HCEC 1CT (cell line): ENCODE data around the gene HTRA3.
A peak's percentile ranks its signal among the peaks of the same experiment; 100 is the strongest.

Experiments used
- DNase-seq: peaks from one replicate; pipeline ENCODE4 v3.0.0-alpha.2; 2017

The HTRA3 gene

DNA sequence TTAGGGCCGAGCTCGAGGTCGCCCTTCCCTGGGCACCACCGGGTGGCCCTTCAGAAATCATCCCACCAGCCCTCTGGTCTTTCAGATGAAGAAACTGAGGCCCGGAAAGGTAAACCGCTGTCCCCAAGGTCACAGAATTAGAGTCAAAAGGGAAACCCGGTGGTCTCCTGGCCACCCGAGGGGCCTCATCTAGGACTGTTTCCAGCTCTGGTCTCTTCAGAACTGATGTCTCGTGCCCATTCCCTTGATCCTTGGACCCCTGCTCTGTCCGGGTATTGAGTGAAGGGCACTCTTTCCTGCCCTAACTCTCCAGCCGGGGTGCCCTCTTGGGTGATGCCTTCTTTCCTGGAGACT is 841 bp downstream of the HTRA3 start:
- DNase-seq: no peak

DNA sequence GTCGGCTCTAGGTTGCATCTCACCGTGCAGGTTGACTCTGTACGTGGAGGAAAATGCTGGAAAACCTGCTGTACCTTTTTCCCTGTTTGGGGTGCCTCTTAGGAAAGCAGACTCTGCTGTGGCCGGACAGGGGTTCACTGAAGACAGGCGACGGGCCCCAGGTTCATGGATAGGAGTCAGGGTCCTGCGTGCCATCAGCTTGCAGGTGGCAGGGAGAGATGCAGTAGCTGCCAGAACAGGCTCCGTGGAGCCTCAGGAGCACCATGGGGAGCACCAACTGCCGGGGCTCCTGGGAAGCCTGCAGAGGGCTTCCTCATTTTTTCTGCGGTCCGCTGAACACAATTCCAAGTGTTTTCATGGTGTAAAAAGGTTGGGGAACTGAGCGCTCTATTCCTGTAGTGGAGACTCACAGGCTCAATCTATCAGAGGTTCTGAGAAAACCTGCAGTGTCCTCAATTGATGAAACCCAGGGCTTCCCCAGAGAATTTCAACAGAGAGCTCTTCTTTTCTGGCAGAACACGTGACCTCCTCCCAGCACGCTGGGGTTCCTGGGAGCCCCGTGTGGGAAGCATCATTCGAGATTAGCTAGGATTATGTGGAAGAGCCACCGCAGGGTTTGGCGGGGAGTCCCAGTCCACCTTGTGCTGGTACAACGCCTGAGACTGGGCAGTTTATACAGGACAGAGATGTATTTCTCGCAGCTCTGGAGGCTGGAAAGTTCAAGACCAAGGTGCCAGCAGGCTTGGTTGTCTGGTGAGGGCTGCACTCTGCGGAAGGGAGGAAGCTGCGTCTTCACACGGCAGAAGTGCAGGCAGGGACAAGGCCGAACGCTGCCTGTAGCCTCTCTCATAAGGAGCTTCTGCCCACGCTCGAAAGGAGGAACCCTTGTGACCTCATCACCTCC is 1.6 kb downstream of the HTRA3 start:
- DNase-seq: peak; percentile 11

DNA sequence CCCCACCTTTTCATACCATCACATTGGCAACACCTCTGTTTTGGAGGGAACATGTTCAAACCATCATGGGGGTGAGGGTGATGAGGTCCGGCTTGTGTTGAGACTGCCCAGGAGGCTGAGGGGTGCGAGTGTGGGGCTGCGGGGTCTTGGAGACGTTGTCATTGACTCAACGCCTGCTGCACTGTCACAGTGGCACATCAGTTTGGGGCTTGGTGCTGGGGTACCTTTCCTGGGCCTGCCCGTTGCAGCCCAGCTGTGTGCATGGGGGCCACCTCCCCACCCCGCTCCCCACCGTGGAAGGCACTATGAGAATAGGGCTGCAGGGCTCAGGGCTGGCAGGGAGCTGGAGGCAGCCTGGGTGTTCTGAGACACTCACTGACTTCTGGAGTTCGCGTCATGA is 2.3 kb downstream of the HTRA3 start:
- DNase-seq: no peak

DNA sequence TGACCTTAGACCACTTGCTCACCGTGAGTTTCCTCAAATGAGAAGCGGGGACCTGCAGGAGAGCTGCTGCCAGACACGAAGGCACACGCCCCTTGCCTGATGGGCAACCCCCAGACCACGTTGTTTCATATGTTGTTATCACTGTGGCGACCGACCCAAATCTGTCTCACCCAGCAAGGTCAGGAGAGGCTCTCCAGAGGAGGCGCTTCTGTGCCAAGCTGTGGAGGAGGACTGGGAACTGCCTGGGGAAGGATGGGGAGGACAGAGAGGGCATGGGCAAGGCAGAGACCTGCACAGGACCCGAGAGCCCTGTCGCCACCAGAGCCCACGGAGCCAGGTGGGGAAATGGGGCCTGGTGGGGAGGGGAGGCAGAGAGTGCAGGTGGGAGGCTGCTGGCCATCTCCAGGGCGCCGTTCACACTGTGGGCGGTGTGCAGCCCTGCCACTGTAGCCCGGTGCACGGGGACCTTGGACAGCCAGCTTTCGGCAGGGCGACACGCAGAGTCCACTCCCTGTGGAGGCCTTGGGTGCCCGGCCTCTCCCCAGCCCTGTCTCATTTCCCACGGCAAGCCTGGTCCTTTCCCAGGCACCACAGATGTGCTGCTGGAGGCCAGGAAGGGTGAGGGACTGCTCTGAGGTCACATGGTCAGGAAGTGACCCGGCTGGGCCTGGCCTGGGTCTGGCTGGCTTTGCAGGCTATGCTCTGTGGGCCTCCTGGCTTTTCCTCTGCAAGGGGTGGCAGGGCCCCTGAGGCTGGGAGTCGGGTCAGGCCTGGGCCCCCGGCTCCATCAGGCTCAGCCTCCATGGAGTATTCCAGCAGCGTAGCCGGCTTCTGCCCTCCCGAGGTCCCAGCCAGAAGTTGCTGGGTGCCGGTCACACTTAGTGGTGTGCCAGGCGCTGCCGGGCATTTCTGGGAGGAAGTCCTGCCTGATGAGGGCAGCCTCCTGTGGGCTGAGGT is 3.2 kb downstream of the HTRA3 start:
- DNase-seq: no peak

DNA sequence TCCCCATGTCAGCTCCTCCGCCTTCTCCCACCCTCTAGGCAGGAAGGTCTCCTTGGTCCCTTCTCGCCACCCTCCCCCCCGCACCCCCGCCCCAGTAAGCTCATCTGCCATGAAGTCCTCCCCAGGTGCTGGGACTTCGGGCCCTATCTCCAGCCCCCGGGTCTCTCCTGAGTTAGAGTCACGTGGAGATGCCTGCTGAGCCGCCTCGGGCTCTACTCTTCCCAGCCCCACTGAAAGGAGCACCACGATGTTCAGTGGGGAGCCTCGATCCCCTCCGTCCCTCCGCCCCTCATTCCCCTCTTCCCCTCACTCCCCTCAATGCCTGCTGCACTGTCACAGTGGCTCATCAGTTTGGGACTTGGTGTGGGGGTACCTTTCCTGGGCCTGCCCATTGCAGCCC is 3.9 kb downstream of the HTRA3 start:
- no peak for DNase-seq

DNA sequence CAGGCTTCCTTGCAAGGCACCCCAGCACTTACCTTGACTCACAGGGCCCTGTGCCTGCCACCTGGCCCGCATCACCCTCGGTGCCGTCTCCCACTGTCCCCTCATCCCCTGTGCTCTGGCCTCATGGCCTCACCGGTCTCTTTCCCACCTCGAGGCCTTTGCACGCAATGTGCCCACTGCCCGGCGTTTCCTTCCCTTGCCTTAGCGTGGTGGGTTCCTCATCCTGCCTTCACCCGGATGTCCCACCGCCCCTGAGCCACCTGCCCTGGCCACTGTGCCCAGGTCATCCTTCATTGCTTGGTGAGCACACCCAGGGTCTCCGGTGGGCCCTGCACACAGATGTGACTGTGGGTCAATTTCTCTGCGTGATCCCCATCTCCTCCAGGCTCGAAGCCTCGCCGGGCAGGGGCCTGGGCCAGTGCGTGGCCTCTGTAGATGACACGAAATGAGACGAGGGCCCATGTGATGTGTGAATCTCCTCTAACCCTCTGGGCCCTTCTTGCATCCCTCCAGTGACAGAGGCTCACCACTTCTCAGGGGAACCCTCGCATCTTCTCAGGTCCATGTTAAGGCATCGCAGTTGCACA is 4.6 kb downstream of the HTRA3 start:
- no peak for DNase-seq

DNA sequence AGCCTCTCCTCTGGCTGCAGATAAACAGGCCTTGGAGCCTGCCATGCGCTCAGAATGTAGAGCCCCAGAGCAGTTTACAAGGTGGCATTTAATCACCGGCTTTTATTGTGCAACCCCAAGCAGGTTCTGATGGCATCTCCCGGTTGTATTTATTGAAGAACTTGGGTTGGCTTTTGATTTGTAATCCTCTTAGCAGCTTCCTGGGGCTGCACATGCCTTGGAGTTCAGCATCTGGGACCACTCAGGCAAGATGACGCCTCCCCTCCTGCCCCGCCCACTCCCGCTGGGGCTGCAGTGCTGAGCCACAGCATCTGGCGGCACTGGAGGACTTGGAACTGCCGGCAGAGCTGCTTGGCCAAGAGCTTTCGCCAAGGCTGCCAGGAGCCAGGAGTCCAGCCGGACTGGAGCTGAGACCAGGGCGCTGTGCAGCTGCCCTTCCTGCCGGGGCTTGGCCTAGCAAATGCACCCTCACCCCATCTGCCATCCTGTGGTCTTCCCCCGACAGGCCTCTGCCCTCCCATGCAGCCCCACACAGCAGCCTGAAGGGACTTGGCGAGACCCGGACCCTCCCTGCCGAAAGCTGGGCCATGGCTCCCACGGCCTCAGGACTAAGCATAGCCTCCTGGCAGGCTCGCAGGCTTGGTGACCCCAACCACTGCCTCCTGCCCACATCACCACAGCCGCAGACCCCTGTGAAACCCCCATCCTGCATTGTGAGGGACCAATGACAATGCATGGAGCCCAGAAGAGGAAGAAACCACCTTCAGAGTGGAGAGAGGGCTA is 5.4 kb downstream of the HTRA3 start:
- peak; percentile 82 for DNase-seq

DNA sequence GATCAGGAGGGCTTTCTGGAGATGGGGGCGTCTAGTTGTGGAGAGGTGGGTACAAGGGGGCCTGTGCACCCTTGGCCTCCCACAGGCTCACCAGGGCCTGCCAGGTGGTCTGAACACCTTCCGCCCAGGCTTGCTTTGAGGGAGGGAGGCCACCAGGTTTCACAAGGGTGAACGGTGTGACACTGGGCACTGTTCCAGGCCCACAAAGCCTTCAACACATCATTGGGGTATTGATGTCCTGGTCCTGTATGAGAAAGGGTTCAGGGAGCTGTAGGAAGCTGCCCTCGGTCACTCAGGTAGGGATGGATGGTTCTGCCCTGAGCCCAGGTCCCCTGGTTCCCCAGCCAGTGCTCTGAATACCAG is 6.0 kb downstream of the HTRA3 start:
- DNase-seq: no peak

DNA sequence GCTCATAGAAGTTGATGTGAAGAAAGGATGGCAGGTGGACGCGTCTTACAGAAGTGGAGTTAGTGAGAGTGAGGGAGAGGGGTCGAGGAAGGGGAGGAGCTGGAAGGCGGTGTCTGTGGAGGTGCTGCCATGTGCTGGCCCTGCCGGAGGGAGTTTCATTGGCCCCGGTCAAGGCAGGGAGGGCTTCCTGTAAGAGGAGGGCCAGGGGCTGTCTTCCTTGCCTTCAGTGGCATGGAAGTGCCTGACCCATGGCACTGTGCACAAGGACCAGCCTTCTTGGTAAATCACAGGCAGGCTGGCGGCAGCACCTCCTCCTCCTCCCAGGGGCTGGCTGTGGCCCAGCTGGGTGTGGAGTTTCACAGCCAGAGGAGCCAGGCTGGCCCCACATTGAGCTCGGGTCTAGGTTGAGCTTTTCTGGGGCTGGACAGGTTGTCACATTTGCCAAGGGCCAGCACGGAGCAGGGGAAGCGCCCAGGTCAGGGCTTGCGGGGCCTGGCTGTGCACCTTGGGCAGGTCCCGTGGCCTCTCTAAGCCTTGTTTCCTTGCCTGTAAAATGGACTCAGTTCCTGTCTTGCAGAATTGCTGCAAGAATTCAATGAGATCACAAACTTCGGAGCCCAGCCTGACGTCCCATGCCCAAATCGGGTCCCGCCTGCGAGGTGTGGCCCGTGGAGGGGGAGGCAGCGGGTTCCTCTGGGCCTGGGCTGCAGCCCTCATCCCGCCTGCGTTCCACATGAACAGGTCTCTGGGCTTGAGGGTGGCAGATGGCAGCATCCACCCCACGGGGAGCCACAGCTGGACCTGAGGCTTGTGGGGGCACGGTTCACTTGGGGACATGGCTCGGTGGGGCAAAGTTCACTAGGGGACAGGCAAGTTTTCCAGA is 7.0 kb downstream of the HTRA3 start:
- DNase-seq: no peak

DNA sequence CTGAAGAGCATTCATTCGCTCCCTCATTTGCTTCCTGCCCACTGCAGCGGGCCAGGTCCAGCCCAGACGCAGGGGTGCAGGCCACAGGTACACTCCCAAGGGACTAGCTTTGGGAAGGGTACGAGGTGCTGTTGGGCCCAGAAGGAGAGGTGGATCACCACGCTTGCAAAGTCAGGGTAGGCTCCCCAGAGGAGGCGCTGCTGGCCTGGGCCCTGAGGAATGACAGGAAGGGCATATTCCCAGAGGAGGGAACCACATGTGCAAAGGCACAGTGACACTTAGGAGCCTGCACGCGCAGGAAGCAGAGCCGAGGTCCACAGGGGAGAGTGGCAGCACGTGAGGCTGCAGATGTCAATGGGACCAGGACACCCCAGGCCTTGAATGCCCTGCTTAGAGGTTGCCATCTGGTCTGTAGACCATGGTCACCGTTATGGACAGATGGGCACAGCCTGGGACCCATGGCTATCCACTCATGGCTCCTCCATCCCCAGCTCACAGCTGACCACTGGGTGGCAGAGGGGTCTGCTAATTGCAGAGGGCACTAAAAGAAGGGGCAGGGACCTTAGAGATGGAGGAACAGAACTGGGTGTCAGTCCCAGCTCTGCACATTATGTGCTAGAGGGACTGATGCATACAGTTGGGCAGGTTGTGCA is 7.9 kb downstream of the HTRA3 start:
- no peak for DNase-seq

DNA sequence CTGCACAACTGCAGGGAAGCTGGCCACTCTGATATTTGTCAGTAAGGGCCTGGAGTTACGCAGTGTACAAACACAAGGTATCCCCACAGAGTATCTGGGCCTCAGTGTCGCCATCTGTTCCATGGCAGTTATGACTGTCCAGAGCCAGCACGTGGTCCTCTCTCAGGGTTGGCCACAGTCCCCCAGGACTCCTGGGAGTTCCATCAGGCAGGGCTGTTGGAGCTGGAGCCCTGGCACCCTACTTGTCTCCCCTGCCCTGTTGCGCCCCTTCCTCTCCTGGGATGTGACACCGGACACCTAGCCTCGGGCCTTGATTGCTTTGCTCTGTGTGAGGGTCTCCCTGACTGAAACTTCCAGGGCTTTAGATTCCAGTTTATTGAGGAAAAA is 8.4 kb downstream of the HTRA3 start:
- DNase-seq: no peak

DNA sequence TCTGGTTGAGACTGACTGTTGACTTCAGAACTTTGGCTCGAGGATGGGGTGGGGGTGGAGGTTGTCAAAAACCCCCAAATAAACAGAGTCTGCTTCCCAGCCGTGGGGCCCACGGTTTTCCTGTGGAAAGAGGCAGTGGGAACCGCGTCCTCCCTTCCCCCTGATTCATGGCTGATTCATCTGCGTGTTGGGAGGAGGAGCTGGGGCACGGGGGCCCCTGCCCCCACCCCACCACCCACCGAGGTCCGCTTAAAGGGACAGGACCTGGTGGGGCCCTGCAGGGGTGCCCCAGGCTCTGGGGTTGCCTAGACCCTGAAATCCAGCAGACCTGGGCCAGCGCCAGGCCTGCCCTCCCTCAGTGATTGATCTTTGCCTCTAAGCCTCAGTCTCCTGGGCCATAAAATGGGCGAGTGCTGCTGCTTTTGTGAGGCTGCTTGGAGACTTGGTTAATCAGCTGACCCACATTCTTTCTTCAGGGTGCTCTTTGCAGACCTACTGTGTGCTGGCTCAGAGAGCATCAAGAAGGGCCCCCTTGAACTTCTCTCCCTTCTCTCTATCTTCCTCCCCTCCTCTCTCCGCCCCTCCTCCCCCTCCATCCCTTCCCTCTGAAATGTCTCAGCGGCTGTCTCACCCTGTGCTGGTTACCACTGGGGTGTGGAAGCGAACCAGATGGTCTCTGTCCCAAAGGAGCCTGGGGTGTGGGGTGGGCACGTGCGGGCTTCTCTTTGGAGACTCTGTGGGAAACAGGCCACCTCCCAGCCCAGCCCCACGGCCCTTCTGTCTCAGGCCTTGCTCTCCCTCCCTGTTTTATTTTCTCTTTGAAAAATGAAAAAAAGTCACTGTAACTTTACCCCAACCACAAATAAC is 9.1 kb downstream of the HTRA3 start:
- DNase-seq: peak; percentile 71

DNA sequence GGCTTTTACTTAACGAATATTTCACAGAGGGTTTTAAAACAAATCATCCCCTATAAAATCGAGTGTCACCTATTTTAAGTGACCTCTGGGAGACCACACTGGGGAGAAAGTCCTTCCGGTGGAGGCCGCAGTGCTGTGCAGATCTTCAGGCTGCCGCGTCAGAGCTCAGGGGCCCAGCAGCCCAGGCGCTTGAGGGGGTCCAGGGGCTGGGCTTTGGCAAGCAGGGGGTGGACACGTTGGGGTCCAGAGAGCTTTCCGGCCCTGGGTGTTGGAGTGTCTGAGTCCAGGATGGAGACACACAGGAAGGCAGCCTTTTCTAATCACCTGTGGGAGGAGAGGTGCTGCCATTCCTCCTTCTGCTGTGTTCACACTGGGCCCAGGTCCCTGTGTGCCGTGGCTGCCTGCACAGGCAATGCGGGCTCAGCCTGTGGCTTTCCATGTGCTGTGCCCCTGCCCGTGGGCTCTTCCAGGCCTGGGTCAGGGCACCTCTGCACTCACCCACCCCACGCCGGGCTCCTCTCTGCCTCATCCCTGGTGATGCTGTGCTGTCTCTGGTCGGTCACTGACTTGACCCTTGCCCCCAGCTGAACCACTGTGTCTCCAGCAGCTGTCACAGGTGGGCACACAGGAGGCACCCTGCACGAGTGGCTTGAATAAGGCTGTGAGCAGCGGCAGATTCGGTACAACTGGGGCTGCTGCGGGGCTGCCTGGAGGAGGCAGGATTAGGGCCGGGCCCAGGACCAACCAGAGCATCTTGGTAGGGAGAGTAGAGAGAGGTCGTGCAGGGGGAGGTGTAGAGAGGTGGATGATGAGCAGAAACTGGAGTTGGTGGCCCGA is 10.0 kb downstream of the HTRA3 start:
- no peak for DNase-seq

DNA sequence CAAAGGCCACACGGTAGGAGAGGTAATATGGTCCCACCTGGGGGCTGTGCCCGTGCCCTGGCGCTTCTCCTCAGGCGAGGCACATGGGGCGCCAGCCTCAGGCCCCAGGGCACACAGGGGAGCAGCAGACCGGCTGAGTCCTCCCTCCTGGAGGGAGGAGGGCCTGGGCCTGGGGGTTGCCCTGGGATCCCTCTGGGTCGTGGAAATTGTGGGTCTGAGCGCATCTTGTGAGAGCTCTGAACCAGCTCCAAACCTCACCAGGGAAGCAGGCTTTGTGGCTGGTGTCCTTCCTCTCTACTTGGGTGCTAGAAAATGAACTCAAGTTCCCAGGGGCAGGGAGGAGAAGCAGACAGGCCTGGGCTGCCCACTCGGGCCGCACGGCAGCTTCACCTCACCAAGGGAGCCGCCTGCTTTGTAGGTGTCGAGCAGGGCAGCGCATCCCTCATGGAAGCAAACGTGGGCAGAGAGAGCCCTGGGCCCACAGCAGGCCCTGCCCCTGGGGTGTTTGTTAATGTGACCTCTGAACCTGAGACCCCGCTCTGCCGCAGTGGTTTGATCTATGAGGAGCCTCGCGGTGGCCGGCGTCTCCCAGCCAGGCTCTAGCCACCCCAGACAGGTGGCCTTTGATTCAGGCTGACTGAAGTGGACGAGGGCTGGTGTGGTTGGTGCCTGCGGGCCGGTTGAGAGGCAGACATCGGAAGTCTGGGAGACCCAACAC is 10.8 kb downstream of the HTRA3 start:
- DNase-seq: no peak

DNA sequence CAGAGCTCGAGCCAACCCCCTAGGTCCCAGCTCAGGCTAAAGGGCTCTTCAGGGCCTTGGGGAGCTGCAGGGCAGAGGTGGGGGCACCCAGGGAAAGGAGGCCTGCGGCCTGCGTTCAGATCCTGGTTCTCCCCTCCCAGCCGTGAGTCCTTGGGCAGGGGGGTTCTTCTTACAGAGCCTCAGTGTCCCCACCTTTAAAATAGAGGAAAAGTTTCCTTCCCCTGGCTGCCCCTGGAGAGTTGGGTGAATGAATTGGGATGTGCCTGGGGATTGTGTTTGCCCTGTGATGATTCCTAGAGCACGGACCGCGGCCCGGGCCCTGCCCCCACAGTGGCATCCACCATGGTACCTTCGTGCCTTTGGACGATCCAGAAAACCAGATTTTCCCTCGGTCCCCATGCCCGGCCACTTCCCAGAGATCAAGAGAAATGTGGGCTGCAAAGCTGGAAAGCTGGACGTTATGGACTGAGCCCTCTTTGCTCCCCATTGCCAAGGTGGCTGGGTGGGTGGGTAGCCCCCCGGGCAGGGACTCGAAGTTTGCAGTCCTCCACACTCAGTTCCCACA is 11.4 kb downstream of the HTRA3 start:
- no peak for DNase-seq

DNA sequence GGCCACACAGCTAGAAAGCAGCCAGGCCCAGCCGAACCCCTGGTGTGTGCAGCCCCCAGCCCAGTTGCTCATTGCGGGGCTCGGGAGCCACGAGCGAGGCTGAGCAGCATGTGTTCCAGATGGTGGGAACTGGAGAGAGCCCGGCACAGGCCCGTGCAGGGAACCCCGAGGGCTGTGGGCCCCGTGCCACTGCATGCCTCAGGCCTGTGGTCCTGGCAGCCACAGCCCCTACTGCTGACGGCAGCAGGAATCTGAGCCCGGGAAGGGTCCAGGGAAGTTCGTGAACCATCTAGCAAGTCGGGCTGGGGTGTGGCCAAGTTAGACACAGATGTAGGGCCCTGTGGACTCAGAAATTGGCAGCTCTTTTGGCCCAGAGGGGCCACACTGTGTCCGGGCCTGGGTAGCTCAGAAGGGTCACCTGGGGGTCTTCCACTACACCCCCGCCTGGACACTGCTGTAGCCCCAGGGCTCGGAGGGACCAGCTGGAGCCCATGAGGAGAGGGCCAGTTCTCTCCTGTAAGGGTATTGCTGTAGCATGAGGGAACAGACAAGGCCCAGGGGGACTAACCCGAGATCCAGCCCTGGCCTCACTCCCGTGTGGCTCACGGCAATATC is 12.1 kb downstream of the HTRA3 start:
- DNase-seq: no peak

DNA sequence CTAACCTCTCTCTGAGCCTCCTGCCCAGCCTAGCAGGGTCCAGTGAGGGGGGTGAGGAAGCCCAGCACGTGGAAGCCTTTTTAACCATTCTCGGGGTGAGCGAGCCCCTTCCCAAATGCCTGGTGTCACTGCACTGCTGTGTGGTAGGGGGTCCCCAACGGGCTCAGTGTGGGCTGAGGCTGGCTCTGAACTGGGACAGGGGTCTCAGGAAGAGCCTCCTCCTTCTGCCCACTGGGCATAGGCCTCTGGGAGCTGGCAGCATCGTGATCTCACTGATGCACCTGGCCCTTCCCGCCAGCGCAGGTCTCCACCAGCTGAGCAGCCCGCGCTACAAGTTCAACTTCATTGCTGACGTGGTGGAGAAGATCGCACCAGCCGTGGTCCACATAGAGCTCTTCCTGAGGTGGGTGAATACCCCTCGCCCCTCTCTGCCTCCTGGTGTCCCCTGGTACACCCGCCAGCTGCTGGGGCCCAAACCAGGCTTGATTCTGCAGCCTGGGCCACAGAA is 12.6 kb downstream of the HTRA3 start:
- no peak for DNase-seq

DNA sequence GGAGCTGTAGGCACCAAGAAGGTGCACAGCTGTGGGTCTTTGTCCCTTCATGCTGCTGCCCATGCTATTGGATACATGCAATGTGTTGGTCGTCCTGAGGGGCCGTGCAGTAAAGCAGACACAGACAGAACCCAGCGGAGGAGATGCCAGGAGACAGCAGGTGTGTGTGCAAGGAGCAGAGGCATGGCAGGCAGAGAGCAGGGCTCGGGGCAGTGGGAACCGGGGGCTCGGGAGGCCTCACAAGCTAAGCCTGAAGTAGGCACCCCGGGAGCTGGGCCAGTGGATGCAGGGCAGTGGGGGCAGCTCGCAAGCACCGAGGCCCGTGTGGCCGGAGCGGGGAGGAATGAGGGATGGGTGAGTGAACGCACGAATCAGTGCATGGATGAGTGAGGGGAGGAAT is 13.2 kb downstream of the HTRA3 start:
- DNase-seq: no peak
